22Rv1 (cell line): ENCODE data around the gene TBX2.

Experiments used
- H3K27ac ChIP-seq: fragments of 450-650 bp; 2 replicates; pipeline ENCODE4 v1.5.1; 2017
- ZFX ChIP-seq: fragments of 450-650 bp; IDR thresholded peaks from 2 replicates; pipeline ENCODE4 v1.6.1; 2017; ENCODE audit warnings: antibody characterized with exemption, borderline replicate concordance
- TF ChIP-seq, protein P1 (sequence below): fragments of 450-650 bp; IDR thresholded peaks from 2 replicates; pipeline ENCODE4 v1.5.1; 2017; ENCODE audit warnings: mild to moderate bottlenecking

The TBX2 gene

DNA sequence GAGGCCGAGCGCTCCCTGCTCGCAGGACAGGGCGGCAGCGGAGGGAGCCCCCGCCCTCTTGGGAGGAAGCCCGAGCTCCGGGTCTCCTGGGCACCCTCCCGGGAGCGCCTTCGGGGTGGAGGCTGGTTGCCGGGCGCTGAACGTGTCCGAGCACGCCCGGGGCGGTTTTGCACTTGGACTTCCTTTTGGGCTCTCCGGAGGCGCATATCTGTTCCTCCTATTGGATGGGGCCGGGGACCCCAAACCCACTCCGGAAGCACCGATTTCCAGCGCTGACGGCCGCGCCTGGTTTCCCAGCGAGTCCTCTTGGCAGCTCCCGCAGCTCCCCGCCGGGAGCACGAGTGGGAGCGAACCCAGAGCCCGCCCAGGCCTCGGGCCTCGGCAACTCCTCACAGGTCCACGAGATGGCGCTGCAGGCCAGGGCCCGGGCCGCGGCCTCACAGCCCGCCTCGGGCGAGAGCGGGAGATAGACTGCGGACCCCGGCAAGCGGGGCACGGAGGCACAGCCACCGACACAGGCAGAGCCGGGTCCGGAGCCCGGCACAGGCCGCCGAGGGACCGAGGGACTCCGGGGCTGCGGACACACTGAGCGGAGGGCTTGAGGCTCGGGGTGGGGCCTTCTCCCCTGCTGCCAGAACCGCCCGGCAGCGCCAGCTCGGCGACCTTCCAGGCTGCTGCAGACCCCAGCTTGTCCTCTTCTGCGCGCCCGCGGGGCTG lies 12.7 kb downstream of the TBX2 start:
- H3K27ac ChIP-seq, result peak overlapping the region; percentile 88
- TF ChIP-seq, protein P1, sequence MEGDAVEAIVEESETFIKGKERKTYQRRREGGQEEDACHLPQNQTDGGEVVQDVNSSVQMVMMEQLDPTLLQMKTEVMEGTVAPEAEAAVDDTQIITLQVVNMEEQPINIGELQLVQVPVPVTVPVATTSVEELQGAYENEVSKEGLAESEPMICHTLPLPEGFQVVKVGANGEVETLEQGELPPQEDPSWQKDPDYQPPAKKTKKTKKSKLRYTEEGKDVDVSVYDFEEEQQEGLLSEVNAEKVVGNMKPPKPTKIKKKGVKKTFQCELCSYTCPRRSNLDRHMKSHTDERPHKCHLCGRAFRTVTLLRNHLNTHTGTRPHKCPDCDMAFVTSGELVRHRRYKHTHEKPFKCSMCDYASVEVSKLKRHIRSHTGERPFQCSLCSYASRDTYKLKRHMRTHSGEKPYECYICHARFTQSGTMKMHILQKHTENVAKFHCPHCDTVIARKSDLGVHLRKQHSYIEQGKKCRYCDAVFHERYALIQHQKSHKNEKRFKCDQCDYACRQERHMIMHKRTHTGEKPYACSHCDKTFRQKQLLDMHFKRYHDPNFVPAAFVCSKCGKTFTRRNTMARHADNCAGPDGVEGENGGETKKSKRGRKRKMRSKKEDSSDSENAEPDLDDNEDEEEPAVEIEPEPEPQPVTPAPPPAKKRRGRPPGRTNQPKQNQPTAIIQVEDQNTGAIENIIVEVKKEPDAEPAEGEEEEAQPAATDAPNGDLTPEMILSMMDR, result peak; percentile 97
- no peak for TF ChIP-seq ZFX

- H3K27ac ChIP-seq, result peak overlapping the region; percentile 88
- TF ChIP-seq, protein P1, result no peak
- no peak for TF ChIP-seq ZFX
These were observed 13.4 kb downstream of the TBX2 start for GRCh38 chr17:61412860-61413660.

- TF ChIP-seq ZFX, result no peak
- TF ChIP-seq, protein P1, result no peak
- peak overlapping the region; percentile 88; the same call in 1 of the 2 replicates for H3K27ac ChIP-seq
These were observed 14.1 kb downstream of the TBX2 start for GRCh38 chr17:61413661-61414126.

DNA sequence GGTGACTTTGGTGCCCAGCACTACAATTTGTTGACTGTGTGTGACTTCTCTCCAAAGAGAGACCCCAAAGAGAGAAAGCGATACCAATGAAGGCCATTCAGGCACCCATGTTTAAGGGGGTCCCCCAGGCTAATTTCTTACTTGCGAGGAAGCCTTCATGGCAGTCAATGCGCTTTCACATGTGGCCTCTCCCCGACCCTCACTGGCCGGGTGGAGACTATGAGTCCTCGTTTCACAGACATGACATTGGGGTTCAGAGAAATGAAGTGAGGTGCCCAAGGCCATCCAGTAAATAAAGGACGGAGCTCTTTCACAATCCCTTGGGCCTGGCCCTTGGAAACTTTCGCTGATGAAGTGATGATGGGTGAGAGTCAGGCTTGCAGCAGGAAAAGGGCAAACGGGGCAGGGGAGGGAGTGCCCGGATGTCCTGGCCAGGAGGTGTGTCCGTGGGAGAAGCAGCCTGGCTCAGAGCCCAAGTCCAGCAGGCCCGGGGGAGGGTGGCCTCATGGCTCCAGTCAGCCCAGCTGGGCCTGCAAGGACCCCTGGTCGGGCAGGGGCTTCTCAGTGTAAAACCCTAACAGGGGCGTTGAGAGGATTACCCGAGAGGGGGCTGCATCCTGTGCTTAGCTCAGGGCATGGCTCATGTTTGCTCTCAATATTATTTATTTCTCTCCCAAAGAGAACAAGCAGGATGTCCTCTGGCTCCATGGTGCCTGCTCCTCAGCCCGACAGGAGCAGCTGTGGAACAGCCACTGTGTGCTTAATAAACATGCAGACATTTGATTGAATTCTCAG lies 14.7 kb downstream of the TBX2 start:
- TF ChIP-seq, protein P1, result no peak
- TF ChIP-seq ZFX, result no peak
- H3K27ac ChIP-seq, result peak overlapping the region; percentile 88

GRCh38 chr17:61414936-61415251 lies 15.3 kb downstream of the TBX2 start:
- peak overlapping the region; percentile 88 for H3K27ac ChIP-seq
- TF ChIP-seq ZFX, result no peak
- TF ChIP-seq, protein P1, result no peak

- TF ChIP-seq, protein P1, result no peak
- no peak for TF ChIP-seq ZFX
- peak overlapping the region; percentile 88 for H3K27ac ChIP-seq
These were observed 15.9 kb downstream of the TBX2 start for GRCh38 chr17:61415374-61416210.
